Hematopoietic multipotent progenitor cell treated with erythropoietin and hydrocortisone succinate and interleukin-3 and kit ligand, for 4 days (in vitro differentiated cells): ENCODE data around the gene LBHD2.
A peak's percentile ranks its signal among the peaks of the same experiment; 100 is the strongest.

Experiments used
- DNase-seq: peaks from one replicate; pipeline ENCODE4 v3.0.0-alpha.2; 2015

The LBHD2 gene

GRCh38 chr14:103091883-103092222, 7.8 kb downstream of the LBHD2 start:
- no peak for DNase-seq

- DNase-seq, result no peak
Measured at GRCh38 chr14:103093856-103094405, 9.9 kb downstream of the LBHD2 start.

DNA sequence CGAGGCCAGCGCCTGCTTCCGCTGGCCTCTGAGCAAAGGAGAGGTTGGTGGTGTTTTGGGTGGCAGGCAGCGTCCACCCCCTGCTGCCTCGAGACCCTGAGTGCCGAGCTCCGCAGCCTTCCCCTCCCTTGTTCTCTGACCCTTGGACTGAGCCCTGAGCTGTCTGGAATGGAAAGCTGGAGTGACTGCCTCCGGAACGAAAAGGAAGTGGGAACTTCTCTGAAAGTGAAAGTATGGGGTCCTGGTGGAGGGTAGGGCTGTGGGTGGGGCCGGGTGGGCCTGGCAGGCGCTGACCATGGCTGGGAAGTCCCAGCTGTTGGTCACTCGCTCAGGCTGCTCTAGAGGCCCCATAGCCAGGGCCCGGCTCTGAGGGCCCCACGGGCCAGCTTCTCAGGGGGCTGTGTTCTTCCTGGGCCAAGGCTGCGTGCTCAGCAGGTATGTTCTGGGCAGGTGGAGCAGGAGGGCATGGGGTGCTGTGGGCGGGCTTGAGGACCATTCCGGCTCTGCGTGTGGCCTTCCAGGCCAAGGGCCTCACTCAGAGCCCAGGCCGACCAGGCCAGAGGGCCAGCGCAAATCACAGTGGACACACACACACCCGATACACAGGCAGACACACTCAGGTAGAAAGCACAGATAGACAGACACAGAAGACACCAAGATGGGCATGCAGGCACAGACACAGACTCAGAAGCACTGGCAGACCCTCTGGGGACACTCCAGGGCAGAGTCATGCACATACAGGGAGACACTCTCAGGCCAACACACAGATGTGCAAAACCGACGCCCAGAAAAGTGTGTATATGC, 10.6 kb downstream of the LBHD2 start, which contains the start of gene EXOC3L4:
EXOC3L4 (plus strand) TSS at position 320 of the 804 bp plus-strand sequence. CDS start 5,495 bp downstream, outside the sequence.
- no peak for DNase-seq

DNA sequence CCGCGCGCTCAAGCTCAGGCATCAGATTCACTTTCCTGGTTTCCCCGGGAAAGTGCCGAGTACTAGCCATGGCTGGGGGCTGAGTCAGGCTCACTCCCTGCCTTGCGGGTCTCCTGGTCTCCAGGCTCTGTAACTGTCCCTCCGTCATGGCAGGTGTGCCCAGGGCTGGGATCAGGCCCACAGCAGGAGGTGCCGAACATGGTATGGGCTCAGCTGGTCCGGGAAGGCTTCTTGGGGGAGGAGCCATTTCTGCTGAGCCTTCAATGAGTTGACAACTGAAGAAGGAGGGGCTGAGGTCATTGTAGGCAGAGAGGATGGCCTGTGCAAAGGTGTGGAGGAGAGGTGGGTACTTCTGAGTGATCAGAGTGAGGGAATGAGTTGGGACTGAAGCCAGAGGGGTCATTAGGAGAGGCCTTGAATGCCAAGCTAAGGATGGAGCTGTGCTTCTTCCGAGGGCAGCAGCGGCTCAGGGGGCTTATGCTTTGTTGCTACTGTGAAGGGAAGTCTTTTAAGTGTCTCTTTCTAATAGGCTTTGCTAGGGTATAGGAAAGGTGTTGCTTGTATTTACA, 11.3 kb downstream of the LBHD2 start:
- DNase-seq, result no peak

DNA sequence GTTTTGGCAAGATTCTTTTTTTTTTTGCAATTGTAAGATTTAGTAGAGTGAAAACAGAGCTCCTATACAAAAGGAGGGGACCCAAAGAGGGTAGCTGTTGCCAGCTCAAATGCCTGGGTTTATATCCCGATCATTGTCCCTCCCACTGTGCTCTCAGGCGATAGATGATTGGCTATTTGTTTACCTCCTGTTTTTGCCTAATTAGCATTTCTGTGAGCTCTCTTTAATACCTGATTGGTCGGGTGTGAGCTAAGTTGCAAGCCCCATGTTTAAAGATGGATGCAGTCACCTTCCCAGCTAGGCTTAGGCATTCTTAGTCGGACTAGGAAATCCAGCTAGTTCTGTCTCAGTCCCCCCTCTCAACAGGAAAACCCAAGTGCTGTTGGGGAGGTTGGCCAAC, 12.4 kb downstream of the LBHD2 start:
- no peak for DNase-seq

GRCh38 chr14:103097244-103097993, 13.4 kb downstream of the LBHD2 start:
- no peak for DNase-seq

DNA sequence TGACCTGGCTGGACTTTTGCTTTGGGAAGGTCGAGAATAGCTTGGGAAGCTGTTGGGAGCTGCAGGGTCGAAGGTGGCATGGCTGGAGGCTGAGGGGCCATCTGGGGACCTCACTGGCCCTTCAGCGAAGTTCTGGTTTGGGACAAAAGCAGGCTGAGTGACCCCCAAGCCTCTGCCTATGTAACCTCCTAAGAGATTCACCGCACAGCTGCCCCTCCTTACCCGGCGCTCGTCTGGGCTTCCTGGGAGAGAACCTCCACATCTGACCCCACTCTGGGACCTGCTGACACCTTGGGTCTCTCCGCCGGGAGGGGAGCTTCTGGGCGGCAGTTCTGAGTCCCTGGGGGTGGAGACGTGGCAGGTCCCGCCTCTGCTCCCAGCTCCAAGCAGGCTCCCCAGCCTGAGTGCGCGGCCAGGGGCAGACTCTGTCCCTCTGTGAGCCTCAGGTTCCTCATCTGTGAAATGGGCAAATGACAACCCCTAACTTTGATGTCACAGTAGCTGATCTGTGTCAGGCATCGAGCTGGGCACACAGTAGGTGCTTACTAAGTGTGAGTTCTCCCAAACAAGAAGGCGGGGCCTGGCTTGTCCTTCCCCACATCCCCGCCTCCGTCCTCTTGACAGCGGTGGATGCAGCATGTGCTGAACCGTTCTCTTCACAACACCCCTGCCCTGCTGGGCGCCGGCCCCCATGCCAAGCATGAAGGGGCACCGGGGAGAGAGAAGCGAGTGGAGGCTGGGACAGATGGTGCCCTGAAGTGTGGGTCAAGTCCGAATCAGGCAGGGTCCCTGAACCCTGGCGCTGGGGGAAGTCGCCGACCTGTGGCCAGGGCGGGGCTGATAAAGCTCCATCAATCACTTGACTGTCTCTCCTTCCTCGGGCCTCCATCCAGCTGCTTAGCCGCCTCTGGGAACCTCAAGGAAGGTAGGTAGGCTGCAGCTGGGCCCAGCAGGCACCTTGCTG, 14.3 kb downstream of the LBHD2 start:
- DNase-seq, result peak; percentile 41

DNA sequence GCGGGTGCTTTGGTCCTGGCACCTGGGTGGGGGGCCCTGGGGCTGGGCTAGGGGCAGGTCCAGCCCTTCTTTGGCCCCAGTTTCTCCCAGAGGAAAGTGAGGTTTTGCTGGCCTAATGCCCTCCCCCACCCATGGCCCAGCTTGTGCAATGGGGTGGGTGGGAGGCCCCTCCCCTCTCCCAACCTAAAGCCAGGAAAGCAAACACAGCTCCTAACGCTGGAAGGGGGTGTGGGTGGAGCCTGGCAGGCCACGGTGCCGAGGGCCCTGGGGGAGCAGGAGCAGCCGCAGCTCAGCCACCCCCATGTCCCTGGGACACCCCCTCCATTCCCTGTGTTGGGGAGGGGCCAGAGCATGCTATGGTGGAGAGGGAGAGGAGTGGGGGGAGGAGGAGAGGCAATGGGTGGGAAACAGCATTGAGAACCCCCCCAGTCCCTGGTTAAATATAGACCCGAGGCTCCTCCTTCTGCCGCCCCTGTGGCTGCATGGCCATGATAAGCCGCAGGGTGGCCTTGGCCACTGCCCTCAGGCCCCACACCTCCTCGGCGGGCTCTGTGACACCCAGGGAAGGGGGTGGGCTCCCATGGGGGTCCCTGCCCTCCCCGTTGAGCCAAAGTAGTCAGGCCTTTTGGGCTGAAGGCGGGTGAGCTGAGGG, 15.2 kb downstream of the LBHD2 start:
- DNase-seq, result peak; percentile 85

DNA sequence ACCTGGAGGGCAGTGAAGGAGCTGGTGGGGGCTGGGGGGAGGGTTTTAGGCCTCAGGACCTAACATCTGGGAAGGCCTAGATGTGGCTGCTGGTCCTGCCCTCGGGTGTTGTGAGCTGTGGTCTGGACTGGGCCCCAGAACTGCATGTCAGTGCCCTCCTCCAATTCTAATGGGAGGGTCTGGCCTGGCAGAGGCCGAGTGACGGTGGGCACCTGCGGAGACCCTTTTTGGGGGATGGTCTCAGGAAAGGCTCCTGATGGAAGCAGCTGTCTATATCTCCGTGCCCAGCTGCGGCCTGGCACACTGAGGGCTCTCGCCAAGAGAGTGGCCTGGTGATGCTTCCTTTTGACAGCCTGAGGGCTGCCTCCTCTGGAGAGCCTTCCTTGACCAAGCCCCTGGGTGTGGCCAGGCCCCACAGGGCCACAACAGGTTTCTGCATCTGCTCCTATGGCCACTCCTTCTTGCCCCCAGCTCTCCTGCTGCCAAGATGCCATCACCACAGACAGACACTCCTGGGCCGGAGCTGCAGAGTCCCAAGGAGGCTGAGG, 15.8 kb downstream of the LBHD2 start:
- DNase-seq, result peak; percentile 45

GRCh38 chr14:103100281-103101121, 16.5 kb downstream of the LBHD2 start:
- no peak for DNase-seq

GRCh38 chr14:103101257-103101962, 17.4 kb downstream of the LBHD2 start:
- DNase-seq, result no peak

DNA sequence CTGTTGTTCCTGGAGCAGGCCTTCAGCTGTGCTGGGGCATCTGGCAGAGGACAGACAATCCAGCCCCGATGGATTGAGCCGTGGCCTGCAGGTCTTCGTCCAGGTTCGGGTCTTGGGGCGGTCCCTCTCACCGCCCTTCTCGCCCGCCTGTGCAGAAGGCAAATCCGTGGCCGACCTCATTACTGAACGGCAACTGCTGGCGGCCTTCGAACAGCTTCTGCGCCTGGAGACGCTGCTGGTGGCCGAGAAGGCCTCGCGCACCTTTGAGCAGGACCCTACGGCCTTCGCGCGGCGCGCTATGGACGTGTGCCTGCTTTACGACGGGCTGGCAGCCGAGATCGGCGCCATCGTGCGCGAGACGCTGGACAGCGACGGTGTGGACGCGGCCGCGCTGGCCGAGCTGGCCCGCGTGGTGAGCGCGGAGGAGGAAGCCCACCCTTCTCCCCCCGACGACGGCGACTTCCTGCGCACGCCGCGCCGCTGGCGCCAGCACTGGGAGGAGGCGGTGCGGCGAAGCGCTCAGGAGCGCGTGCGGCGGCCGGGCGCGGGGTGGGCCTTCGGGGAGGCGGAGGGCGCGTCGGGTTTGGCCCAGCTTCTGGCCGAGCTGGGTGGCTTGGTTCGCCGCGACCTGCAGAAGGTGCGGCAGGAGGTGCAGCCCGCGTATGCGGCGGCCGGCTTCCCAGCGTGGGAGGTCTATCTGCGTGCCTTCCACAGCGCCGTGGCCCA, 18.1 kb downstream of the LBHD2 start:
- DNase-seq, result no peak

GRCh38 chr14:103102689-103103260, 18.8 kb downstream of the LBHD2 start:
- no peak for DNase-seq

GRCh38 chr14:103103461-103104388, 19.7 kb downstream of the LBHD2 start:
- DNase-seq, result peak; percentile 70

DNA sequence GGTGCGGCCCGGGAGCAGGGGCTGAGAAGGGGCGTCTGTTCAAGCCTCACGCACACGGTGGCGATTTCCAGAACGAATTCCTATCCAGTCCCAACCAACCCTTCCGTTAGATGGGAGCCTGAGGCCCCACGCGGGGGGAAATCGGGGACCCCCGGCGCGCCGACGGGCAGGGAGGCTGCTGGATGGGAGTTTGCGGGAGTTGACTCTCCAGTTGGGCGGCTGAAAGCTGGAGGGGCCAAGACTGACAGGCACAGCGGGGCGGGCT, 20.3 kb downstream of the LBHD2 start:
- no peak for DNase-seq

DNA sequence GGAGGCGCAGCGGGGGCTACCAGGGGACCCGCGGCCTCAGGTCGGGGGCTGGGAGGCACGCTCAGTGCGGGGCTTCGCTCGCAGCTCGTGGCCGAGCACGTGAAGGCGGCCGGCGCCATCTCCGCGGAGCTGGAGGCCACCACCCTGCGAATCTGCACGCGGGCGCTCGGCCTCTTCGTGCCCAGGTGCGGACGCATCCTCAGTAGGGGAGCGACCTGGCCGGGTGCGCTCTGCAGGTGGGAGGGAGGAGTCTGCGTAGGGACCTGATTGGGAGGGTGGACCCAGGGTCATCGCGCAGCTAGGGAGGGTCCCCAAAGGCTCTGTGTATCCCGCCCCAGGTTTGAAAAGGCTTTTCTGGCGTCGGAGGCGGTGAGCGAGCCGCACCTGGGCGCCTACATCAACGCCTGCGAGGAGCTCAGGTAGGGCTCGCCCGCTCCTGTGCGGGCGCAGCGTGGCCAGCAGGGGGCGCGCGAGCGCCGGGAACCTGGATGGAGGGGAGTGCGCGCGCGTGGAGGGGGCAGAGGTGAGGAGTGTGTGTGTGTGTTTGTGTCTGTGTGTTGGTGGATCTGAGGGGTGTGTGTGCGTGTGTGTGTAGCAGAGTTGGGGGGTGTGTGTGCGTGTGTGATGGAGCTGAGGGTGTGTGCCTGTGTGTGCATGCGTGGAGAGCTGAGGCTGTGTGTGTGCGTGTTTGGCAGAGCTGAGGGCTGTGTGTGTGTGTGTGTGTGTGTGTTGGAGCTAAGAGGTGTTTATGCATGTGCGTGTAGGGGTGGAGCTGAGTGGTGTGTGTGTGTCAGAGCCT, 20.8 kb downstream of the LBHD2 start:
- DNase-seq, result peak; percentile 59

- peak; percentile 50 for DNase-seq
Measured at GRCh38 chr14:103105580-103106150, 21.7 kb downstream of the LBHD2 start.
